NCI-H2196 (cell line): ENCODE data around the gene MEFV.
"Not testable (repeated sequence)": the region's sequence is repeated elsewhere in the genome, so short reads cannot be mapped to it uniquely, and the experiment has no call there.

Experiments
- DNase-seq: peaks from one replicate; lab custom pipeline; 2025; ENCODE audit not compliant: unreplicated experiment; lab: John Stamatoyannopoulos, UW

MEFV gene, protein sequence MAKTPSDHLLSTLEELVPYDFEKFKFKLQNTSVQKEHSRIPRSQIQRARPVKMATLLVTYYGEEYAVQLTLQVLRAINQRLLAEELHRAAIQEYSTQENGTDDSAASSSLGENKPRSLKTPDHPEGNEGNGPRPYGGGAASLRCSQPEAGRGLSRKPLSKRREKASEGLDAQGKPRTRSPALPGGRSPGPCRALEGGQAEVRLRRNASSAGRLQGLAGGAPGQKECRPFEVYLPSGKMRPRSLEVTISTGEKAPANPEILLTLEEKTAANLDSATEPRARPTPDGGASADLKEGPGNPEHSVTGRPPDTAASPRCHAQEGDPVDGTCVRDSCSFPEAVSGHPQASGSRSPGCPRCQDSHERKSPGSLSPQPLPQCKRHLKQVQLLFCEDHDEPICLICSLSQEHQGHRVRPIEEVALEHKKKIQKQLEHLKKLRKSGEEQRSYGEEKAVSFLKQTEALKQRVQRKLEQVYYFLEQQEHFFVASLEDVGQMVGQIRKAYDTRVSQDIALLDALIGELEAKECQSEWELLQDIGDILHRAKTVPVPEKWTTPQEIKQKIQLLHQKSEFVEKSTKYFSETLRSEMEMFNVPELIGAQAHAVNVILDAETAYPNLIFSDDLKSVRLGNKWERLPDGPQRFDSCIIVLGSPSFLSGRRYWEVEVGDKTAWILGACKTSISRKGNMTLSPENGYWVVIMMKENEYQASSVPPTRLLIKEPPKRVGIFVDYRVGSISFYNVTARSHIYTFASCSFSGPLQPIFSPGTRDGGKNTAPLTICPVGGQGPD

DNA sequence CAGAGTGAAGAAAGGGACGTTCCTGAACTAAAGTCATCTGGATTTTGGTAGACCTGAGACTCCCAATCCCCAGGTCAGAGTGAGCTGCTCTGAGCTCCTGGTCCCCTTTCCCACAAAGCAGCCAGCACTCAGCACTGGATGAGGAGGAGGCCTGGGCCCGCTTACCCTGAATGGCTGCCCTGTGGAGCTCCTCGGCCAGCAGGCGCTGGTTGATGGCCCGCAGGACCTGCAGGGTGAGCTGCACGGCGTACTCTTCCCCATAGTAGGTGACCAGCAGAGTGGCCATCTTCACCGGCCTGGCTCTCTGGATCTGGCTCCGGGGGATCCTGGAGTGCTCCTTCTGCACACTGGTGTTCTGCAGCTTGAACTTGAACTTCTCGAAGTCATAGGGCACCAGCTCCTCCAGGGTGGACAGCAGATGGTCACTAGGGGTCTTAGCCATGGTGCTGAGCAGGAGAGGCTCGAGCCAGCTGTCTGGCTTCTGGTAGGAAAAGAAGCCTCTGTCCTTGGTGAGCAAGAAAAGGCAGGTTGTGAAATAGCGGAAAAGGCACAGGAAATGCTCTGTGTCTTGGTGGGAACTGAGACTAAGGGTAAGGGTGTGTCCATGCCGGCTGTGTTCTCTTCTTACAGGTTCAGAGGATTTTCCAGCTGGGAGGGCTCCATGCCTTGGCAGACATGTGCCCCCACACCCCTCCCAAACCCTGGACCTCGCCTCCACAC is at the start of gene MEFV:
TSS of gene MEFV (minus strand) at position 488 of the 720 bp plus-strand sequence. CDS start at position 442, 46 bp downstream.
- DNase-seq, result no peak

DNA sequence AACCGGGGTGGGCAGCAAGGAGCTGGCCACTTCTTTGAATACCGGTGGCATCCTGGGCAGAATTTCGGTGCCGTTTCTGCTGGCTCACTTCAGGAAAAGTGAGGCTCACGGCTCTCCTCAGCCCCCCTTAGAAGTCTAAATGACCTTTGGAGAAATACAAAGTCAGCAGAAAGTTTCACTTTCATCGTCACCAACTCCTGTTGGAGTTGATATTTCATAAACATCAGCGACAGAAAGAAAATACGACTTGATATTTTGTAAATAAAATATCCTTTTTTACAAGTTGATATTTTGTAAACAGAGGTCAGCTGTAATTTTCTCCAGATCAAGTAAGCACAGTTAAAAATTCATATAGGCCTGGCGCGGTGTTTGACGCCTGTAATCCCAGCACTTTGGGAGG is 49.6 kb upstream of the MEFV start:
- DNase-seq, result no peak

DNA sequence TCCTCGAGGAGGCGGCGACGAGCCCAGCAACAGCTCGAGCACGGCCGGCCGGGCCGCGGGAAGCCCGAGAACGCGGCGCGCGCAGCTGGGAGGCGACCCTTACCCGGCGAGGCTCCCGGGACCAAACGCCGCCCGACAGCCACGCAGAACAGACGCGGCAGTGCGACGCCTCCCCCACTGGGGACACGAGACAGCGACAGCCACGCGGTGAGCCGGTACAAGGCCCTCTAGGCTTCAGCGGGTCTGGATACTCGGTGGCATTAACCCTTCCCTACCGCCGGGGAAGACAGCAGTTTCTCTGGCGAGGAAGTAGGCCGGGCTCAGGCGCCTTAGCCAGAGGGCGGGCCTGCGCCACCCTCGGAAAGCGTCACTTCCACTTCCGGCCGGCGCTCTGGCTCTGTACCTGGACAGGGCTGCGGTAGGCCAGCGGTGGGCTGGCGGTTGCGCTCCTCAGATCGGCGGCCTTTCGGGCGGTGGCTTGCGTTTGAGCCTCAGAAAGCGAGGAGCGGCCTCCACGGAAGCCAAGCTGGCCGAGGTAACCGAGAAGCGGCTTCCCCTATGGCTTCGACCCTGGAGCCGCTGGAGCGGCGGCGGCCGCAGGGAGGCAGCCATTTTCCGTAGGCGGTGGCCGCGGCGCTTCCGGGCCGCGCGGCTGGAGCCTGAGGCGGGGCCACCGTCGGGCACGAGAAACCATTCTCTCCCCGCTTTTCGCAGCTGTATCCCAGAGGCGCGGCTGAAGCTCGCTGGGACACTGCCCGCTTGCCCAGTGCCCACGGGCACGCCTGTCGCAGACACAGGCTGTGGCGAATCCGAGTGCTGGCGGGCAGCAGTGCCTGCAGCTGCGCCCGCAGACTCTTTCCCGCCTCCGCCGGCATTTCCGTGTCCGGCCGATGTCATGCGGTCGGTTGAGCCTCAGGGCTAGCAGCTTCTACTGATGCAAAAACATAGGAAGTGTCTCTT is 49.0 kb upstream of the MEFV start, which contains the start of the genes TIGD7 and ZNF75A:
TSS of gene TIGD7 (minus strand) at position 322 of the 960 bp plus-strand sequence. CDS start 4,816 bp downstream, outside the sequence.
TSS of gene ZNF75A (plus strand) at position 389 of the 960 bp plus-strand sequence. CDS start 2,932 bp downstream, outside the sequence.
- peak; percentile 87 for DNase-seq

DNA sequence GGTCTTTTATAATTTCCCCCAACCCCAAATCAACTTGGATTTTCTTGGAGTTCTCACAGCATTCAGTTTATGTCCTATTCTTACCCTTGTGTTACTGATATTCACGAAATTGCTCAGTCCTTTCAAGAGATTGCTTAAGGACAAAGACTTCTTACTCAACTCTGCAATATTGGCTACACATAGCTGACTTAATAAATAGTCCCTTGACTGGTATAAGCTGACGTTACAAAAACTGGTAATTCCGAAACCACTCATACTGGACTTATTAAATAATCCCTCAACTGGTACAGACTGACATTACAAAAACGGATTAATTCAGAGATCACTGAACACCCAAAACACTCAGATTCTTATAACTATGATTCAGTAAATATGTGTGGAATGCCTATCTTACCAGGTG is 47.9 kb upstream of the MEFV start:
- no peak for DNase-seq

DNA sequence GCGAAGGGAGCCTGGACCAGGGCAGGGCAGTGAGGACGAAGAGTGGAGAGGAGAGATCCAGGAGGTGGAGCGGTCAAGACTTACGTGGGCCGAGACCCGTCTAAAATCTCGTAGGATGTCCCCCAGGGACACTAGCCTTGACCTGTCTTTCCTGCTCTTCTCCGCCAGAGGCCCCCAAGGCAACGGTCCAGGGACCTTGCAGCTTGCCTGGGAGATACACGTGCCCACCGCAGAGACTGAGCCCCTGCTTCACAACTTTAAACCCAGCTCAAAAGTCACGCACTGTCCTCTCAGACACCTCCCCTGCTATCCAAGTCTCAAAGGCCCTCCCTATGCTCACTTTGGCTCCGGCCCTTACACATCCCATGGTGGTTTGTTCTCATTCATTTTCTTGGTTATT is 39.4 kb upstream of the MEFV start:
- DNase-seq, result no peak

DNA sequence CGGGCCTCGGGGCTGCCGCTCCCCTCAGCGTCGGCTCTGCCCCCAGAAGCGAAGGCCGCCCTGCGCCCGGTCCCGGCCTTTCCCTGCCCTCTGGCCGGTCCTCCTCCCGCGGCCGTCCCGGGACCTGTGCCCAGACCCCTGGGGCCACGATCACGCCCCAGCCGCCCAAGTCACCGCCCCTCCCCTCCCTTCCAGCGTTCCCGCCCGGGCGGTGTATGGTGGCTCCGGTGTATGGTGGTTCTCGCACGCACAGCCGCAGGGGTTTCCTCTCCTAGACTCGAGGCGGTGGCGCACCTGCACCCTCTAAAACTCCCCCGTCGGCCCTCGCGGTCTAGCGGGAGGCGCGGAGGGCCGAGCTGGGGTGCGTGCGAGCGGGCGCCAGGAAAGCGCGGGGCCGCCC is 38.8 kb upstream of the MEFV start:
- DNase-seq, result no peak

DNA sequence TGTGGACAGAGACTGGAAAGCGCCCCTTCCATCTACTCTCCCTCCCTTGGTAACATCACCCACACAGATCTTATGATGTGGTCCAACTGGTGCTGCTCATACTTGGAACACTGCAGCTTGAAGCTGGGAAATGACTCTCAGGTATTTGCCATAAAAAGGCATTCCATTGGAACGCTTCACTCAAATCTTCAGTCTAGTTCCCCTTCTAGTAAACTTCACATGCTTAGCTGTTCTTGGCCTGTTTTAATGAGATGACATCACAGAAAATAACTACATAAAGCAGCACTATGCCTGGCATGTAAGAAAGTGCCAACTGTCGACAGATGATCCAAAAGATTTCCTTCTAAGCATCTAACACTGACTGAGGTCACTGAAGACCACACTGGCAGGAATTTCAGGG is 36.2 kb upstream of the MEFV start:
- no peak for DNase-seq

DNA sequence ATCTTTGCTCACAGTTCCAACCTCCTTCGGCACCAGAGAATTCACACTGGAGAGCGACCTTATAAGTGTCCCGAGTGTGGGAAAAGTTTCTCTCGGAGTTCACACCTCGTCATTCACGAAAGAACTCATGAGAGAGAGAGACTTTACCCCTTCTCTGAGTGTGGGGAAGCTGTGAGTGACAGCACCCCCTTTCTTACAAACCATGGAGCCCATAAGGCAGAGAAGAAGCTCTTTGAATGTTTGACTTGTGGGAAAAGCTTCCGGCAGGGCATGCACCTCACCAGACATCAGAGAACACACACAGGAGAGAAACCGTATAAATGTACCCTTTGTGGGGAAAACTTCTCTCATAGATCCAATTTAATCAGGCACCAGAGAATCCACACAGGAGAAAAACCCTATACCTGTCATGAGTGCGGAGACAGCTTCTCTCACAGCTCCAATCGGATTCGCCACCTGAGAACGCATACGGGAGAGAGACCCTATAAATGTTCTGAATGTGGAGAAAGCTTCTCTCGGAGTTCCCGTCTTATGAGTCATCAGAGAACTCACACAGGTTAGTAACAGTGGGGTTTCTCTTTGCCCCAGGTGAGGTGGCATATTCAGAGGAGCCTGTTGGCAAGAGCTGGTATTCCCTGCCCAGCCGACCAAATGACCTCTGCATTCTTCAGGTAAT is 33.7 kb upstream of the MEFV start:
- DNase-seq, result no peak

DNA sequence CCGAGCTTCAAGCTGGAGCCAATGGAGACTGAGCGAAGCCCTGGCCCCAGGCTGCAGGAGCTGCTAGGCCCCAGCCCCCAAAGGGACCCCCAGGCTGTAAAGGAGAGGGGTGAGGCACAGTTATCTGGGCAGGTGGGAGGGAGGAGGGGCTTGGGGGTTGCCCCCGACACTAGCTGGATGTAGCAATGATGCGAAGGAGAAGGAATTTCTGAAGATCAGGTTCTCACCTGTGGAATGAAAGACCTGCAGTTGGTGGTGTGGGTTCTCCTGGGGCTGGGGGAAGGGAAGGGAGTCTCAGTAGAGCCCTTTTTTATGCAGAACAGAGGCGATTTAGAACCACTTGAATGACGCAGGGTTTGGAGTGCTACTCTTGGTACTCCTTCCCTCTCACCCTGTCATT is 28.7 kb upstream of the MEFV start:
- DNase-seq, result no peak

DNA sequence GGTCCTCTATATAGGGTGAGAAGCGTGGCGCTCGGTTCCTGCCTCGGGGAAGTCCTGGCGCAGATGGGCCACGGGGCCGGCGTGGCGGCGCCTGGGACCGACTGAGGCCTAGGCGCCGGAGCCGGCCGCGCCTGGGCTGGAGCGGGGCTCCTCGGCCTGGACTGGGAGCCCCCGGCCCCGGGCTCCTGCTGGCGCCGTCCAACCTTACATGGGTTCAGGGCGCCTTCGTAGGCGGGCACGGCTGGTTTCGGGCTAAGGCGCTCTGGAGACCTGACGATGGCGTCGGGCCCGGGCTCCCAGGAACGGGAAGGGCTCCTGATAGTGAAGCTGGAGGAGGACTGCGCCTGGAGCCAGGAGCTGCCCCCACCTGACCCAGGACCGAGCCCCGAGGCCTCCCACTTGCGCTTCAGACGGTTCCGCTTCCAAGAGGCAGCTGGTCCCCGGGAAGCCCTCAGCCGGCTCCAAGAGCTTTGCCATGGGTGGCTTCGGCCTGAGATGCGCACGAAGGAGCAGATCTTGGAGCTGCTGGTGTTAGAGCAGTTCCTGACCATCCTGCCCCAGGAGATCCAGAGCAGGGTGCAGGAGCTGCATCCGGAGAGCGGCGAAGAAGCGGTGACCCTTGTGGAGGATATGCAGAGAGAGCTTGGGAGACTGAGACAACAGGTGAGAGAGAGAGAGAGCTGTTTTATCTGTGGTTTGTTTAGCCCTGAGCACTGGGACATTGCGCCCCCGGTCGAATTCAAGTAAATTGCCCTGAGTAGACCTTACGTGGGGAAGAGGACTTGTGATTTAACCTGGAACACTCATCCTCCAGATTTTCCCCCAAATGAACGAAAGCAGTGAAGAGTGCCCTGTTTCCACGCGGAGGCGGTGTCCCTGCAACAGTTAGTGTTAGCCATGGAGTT is 27.4 kb upstream of the MEFV start:
- no peak for DNase-seq

DNA sequence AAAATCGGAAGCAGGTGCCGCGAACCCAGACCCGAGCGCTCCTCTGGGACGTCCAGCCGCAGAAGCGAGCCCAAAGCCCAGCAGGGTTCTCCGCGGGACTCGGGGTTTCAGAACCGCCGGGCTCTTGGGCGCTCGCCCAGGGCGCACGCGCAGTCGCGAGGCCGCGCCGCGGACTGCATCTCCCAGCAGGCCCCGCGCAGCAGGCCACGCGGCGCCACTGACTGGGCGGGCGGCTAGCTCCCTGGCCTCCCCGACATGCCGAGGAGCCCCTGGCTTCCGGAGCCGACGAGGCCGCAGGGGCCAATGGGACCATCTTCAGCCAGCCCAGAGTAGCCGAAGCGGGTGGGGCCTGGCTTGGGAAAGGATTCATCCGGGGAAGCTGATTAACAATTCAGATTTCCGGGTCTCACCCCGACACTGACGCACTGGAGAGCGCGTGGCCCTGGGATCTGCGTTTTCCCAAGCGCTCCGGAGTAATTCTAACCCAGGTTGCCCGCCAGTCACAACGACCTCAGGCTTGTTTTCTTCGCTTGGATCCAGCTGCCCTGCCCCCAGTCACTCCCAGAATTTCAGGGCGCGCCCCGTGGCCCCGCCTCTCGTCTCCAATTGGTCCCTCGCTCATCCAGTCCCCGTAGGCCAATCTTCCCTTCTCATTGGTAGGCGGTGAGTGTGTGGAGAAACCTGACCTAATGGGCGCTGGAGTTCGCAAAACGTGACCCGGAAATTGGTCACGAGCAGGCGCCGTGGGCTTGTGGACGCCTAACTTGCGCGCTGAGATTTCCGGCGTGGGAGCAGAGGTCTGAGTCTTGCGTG is 26.5 kb upstream of the MEFV start, which contains the start of gene ZNF263:
TSS of gene ZNF263 (plus strand) at position 762 of the 813 bp plus-strand sequence. CDS start 328 bp downstream, outside the sequence.
- peak; percentile 97 for DNase-seq

DNA sequence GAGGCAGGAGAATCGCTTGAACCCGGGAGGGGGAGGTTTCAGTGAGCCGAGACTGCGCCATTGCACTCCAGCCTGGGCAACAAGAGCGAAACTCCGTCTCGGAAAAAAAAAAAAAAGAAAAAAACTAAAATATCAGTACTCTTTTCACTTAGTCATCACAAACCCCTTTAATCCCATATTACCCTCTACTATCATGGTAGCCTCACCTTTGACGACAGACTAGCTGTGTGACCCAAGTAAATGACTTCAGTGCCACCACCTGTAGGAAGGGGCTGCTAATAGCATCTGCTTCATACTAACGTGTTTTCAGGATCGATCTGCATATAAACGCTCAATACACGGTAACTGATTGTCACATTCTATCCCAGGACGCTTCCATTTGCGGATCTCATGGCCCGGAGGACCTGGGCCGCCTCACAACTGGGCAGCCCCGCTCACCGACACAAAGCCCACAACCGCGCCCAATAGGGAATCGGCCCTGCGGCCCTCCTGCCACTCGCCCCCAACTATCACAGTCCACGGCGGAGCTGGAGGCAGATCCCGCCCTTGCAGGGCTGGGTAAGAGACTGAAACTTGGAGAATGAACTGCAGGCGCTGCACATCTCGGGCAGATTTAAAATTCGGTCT is 25.8 kb upstream of the MEFV start:
- peak; percentile 55 for DNase-seq

DNA sequence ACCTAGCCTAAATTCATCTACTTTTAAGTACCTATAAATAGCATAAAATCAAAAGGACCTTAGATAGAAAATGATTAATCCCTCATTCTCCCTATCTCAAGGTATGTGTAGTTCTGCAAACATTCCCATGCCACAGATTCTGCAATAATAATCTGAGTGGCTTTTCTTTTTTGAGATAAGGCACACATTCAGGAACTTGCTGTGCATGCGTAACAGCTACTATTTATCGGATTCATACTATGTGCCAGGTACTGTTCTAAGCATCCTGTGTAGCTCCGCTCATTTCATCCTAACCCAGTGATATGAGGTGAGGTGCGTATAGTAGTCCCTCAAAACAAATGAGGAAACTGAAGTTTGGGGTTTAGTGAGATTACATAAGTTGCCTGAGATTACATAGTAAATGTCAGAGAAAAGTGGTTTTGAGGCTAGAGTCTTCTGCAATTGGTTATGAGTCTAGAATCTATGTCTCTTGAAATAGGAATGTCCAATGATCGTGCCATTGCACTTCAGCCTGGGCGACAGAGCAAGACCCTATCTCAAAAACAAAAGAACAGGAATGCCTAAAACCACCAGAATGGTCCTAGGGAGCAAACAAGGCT is 24.9 kb upstream of the MEFV start:
- DNase-seq, result no peak

DNA sequence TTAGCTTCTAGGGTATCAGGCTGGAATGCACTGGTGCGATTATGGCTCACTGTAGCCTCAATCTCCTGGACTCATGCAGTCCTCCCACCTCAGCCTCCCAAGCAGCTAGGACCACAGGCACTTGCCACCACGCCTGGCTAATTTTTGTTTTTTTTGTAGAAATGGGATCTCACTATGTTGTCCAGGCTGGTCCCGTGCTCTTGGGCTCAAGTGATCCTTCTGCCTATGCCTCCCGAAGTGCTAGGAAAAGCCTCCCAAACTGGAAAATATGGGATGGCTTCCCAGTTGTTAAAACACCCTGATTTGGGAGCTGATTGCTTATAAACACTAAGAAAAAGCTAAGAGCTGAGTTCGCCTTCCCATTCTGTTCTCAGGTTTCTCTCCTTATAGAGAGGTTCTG is 20.2 kb upstream of the MEFV start:
- DNase-seq, result no peak

DNA sequence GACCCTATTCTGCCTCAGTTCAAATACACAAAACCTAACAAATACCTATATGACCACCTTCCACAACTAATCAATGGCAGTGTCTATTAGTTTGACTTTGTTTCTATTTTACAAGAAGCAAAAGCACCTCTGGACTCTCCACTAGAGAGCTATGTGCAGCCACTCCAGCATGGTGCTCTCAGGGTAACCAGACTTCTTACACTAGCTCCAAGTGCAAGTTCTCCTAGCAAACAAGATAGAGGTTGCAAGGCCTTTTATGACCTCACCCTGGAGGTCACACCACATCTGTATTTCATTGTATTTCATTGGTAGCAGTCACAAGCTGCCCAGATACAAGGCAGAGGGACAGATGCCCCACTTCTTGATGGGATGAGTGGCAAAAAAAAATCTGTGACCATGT is 18.5 kb upstream of the MEFV start:
- DNase-seq, result no peak

DNA sequence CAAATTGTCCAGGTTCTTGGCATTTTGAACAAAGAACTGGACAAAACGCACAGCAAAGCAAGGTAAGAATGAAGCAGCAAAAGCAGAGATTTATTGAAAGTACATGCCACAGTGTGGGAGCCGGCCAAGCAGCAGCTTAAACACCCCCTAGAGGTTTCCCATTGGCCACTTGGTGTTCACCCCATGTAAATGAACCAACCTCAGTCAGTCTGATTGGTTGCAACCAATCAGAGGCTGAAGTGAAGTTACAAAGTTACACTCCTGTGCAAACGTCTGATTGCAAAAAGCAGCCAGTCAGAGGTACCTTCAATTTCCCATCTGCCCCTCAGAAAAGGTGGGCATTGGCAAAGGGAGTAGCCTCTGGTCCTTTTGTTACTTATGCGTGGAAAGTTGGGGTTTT is 18.1 kb upstream of the MEFV start:
- DNase-seq, result no peak

DNA sequence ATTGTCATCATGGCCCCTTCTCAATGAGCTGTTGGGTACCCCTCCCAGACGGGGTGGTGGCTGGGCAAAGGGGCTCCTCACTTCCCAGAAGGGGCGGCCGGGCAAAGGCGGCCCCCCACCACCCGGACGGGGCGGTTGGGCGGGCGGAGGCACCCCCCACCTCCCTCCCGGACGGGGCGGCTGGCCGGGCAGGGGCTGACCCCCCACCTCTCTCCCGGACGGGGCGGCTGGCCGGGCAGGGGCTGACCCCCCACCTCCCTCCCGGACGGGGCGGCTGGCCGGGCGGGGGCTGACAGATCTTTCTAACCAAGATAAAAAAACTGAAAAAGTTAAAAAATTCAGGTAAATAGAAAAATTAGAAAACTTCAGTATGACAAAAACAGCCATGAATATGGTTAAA is 14.8 kb upstream of the MEFV start:
- DNase-seq, result not testable (repeated sequence)
